ENCODE measurements around the gene FGF14. TPM values are rescaled to one million over a fixed set of nuclear protein-coding genes. Genes with fewer than 3 reads are reported as not detected.
A peak's percentile ranks its signal among the peaks of the same experiment; 100 is the strongest.

FGF14 gene
- total RNA-seq, 3 donors from 2014 or later, result 0.43 to 2.5 (median 0.70) TPM

DNA sequence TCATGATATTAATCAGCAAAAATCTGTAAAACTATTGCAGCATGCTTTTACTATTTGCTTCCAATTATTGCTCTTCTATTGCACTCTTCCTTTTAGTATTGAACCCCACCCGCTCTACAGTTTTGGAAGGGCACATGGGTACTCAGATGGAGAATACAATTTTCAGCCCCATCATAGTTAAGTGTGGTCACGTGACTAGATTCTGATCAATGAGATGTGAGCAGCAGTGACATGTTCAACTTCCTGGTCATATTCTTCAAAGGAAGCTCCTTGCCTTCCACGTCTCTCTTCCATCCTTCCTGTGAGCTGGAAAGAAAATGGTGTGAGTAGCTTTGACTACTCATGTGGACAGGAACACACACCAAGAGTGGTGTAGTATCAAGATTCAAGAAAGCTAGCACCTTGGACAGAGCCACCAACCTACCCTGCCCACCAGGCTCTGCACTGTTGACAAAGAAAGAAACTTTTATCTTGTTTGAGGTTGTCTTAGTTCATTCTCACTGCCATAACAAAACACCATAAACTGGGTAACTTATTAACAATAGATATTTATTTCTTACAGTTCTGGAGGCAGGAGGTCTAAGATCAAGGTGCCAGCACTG is 3.8 kb upstream of the FGF14 start:
- no peak for DNase-seq
- no peak for ATAC-seq
- no peak for TF ChIP-seq CTCF (IDR thresholded peaks at IDR 0.05)

DNA sequence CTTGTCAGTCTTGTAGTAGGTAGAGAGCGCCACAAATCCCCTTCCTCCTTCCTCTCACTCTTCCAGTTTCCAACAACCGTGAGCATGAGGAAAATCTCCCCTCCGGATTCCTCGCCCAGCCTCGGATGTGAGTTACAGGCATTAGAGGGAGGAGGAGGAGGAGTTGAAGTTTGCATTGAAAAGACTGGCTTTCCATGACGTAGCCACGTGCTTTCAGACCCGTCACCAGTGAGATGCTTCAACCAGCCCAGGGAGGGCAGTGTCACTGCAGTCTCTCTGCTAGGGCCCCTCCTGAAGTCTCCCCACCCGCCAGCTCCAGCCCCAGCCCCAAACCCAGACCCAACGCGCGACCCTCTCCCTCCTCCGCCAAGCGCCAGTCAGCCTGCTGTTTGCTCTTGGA is 442 bp upstream of the FGF14 start:
- intact Hi-C loops (cut with DNase I, micrococcal nuclease), result no loop called here
- no peak for ATAC-seq
- Histone ChIP-seq H3K4me3 (no peak overlapping the region), H3K4me1 (ENCODE audit: low read depth) (peaks cover 11% of the 10 kb centered on the region), H3K36me3 (ENCODE audit: low read depth) (no peaks in the 10 kb centered on the region), H3K9me3 (no peaks in the 10 kb centered on the region)
- DNase-seq, result no peak
- no peak for TF ChIP-seq CTCF (IDR thresholded peaks at IDR 0.05)

More for the DNA sequence above, 3.8 kb upstream of the FGF14 start:
- no peaks in the 10 kb centered on the region for H3K36me3 ChIP-seq (ENCODE audit: low read depth)
- H3K4me1 ChIP-seq (ENCODE audit: low read depth), result peaks cover under 1% of the 10 kb centered on the region
- no peak overlapping the region for H3K4me3 ChIP-seq
- no peaks in the 10 kb centered on the region for H3K9me3 ChIP-seq
- intact Hi-C loops (cut with DNase I, micrococcal nuclease), result no loop called here

GRCh38 chr13:102401265-102401664 is 583 bp downstream of the FGF14 start:
- Histone ChIP-seq H3K4me1 (ENCODE audit: low read depth) (peaks cover 11% of the 10 kb centered on the region), H3K4me3 (no peak overlapping the region), H3K9me3 (no peaks in the 10 kb centered on the region), H3K36me3 (ENCODE audit: low read depth) (no peaks in the 10 kb centered on the region)
- intact Hi-C loops (cut with DNase I, micrococcal nuclease), result no loop called here
- TF ChIP-seq CTCF (IDR thresholded peaks at IDR 0.05), result no peak
- ATAC-seq (no peak), DNase-seq (no peak)

DNA sequence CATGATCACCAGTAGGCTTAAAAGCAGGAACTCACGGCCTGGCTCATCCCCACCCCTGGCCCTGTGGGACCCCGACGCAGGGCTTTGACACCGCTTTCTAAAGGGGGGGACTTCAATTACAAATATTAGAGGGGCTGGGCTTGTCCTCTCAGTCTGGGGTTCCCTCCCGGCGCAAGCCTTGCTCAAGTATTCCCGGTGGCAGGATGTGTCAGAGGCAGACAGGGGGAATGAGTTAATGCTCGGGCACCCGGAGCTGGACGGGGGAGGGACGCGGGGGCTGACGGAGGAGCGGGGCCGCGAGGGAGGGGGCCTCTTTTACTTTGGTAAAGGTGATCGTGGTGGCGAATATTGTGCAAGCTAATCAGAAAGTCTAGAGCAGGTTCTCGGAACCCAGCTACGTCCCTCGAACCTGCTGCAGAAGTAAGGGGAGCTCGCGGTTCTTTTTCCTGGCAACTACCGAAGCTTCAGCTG is 1.1 kb downstream of the FGF14 start:
- Histone ChIP-seq H3K4me1 (ENCODE audit: low read depth) (peaks cover 11% of the 10 kb centered on the region), H3K36me3 (ENCODE audit: low read depth) (no peaks in the 10 kb centered on the region), H3K4me3 (no peak overlapping the region), H3K9me3 (no peaks in the 10 kb centered on the region)
- ATAC-seq (peak; percentile 23), DNase-seq (peak in 1 of 3 donors; percentile 41)
- no peak for TF ChIP-seq CTCF (IDR thresholded peaks at IDR 0.05)
- intact Hi-C loops (cut with DNase I, micrococcal nuclease), result no loop called here

DNA sequence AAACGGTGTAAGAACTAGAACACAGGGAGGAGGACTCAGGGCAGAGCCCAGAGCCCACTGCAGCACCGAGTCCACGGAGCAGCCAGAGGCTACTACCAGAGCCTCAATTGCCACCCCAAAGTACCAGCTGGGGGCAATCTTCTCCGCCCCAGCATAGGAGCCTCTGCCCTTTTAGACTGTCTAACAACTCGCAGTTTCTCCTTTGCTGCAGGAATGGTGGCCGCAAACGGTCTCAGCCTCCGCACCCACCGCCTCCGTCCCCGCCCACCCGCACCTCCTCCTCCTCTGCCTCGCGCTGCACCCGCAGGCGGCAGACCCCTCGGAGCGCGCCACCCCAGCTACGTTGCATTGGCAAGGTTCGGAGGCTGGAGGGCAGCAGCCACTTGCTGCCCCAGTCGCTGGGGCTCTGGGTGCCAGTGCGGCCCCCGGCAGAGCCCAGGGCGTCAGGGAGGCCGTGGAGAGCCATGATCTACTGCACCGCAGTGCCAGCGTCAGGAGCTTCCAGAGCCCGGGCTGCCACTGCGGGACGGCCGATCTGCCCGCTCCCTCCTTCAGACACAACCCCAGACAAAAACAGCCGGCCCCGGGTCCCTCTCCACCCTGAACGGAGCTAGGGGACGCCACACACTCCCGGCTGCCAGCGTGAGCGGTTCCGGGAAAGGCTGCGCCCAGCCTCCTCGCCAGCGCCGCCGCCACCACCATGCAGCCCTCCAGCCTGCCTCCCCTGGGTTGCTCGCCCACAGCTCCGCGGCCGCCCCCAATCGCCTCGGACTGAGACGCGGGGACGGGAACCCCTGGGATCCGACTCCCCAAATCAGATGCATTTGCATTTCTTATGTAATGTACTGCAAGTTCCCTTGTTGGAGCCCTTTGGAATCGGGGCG is 1.8 kb downstream of the FGF14 start:
- Histone ChIP-seq H3K4me3 (no peak overlapping the region), H3K4me1 (ENCODE audit: low read depth) (peaks cover 11% of the 10 kb centered on the region), H3K36me3 (ENCODE audit: low read depth) (no peaks in the 10 kb centered on the region), H3K9me3 (no peaks in the 10 kb centered on the region)
- ATAC-seq (peak; percentile 54), DNase-seq (peak in 2 of 3 donors; percentile 19 to 43)
- TF ChIP-seq CTCF (IDR thresholded peaks at IDR 0.05), result no peak
- intact Hi-C loops (cut with DNase I, micrococcal nuclease), result no loop called here
